ENCODE data around the gene ESF1.
"Not testable (repeated sequence)": the region's sequence is repeated elsewhere in the genome, so short reads cannot be mapped to it uniquely, and the experiment has no call there.

Gene ESF1

DNA sequence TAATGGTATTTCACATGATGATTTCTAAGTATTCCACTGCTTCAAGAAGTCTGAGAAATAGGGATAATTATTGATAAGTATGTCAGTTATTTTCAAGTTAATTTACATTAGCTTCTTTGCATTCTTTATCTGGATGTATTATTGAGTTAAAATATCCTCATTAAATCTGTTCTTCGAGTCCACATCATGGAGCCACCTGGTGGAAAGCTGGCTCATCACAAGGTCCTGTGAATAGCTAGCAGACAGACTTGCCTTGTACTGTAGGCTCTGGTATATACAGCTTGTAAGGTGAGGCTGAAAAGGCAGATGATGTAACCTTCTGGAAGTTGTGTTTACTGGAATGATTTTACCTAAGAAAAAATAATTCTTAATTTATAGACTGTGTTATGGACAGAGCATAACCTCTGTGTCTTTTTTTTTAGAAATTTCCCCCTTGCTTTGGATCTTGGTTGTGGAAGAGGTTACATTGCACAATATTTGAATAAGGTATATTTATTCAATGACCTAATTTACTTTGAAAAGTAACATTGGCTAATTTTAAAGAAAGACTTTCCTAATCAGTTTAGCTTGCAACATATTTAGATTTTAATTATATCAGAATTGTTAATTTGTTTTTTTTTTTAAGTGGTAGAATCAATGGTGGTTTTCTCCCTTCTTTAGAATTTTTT, 3.6 kb upstream of the ESF1 start:
- peak; percentile 65 for DNase-seq (ENCODE audit: low spot score)

DNA sequence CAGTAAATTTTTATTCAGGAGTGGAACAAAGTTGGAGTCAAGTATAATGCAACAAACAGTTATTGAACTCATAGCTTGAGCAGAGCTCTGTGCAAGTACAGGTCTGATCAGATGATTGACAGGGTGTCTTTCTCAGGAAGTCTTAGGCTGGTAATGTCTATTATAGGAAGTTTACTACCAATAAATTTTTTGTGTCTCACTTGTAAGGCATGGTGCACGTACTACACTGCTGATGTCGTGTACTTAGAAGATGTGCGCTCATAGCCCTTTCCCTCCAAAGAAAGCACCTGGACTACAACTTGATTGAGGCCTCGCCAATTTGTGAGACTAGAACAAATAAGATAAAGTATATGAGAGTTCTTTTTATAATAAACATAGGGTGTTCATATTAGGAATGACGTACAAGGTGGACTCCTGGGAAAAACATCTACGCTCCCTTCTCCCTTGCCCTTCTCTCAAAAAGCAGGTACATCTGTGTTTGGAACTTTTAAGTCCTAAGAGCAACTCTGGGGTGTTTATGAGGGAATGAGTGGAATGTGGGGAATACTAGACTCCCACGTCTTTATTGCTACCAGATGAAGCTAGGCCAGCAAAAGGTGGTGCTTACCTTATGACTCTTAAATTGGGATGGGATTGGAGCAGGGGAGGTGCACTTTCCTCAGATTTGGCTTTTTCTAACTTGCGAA, 1.6 kb upstream of the ESF1 start:
- no peak for DNase-seq (ENCODE audit: low spot score)

DNA sequence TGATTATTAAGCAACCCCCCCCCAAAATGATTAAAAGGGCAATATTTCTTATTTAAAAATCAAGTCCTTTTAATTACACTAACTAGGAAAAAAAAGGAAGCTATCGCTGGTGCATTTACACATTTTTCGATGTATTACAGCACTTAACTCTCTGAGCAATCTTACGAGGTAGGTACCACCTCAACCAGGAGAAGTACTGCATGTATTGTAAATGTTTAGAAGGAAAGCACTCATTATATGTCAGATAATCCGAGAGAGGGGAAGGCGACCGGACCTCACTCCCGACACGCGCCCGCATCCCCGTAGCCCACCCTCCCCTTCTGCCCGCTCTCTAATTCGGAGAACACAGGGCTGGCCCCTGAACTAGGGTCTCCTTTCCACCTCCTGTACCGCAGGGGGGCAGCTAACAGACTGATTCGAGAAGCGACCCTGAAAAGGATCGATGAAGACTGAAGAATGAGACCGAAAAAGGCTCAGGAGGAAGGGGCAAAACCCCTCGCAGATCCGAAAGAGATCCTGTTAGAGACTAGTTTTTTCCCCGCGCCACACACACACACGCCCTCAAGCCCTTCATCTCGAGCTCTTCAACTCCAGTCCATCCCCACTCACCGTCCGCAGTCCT, 337 bp downstream of the ESF1 start:
- peak; percentile 47 for DNase-seq (ENCODE audit: low spot score)

DNA sequence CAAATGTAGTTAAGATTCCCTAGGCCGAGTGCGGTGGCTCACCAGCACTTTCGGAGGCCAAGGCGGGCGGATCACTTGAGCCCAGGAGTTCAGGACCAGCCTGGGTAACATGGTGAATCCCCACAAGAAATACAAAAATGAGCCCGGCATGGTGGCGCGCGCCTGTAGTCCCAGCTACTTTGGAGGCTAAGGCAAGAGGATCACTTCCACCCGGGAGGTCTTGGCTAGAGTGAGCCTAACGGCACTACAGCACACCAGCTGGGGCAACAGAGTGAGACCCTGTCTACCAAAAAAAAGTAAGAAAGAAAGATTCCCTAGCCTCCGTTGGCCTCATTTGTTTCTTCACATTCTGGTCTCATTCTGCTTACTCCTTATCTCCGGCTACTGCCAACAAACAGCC, 1.2 kb downstream of the ESF1 start:
- no peak for DNase-seq (ENCODE audit: low spot score)

DNA sequence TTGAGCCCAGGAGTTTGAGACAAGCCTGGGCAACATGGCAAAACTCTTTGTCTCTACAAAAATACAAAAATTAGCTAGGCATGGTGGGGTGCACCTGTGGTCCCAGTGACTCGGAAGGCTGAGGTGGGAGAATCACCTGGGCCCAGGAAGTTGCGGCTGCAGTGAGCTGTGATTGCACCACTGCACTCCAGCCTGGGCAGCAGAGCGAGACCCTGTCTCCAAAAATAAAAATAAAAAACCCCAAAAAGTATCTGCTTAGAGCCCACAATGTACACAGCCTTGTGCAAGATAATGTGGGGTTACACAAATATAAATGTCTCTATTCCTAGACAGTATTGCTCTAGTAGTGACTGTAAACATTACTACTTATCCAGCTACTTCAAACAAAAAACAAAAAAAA, 5.9 kb downstream of the ESF1 start:
- no peak for DNase-seq (ENCODE audit: low spot score)

DNA sequence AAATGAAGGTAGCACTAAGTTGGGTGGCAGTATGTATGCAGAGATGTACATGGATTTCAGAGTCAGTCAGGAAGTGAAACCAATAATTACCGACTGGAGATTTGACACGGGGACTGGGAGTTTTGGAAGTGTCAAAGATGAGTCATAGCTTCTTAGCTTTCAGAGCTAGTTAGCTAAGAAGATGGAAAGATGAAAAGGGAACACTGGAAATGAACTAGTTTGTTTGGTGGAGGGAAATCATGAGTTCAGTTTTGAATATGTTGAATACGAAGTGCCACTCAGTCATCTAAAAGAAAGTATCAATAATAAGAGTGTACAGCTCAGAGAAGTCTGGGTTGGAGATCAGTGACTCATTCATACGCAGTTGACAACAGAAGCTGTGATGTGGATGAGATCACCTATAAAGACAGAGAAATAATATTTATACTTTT, 7.5 kb downstream of the ESF1 start:
- no peak for DNase-seq (ENCODE audit: low spot score)

DNA sequence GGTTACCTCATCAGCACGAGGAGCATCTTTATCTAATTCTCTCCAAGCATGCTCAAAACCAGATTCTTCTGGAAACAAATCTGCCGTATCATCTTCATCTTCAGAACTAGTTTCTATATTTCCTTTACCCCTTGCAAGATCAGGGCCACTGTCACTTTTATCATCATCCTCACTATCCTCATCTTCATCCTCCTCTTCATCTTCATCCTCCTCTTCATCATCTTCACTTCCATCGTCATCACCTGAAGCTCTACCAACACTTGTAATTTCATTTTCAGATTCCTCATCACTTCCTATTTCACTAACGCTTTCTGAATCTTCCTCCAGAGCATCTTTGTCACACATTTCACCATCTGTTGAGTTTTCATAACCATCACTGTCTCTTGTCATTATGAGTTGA, 8.9 kb downstream of the ESF1 start:
- DNase-seq (ENCODE audit: low spot score): no peak

DNA sequence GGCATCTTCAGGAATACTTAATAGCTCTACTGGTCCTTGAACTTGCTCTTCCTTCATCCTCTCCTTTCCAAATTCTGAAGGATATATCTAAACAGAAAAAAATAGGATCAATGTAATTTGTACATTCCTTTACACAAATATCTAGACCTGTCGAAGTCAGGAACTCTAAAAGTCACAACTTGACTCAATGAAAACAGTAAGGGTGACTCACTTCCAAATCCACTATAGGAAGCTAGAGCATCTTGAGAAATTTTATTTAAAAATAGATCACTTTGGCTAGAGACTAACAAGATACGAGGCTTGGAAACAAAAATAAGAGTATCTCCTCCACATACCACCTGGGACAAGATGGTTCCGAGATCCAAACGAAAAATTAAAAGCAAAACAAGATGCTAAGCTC, 12.2 kb downstream of the ESF1 start:
- no peak for DNase-seq (ENCODE audit: low spot score)

DNA sequence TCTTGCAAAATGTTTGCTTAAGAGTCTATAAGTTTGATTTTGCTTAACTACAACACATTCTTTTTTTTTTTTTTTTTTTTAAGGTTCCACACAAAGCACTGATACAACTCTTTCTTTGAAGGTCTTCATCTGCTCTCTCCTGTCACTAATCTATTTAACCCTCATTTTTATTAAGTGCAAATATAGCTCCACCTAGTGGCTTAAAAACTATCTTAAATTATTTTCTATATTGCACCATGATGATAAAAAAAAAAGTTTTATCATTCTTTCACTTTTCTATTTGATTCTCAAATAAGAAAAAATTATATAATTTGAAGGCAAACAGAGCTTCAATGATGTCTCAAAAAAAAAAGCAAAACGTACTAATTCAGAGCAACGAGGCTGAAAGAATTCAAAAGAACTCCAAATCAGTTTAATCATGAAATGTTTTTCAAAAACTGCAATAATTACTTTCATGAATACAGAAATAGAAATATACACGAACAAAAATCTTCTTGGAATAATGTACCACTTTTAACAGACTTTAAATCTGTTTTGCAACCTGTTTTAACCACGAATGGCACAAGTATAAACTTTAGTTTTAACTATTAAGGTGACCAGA, 12.8 kb downstream of the ESF1 start:
- no peak for DNase-seq (ENCODE audit: low spot score)

DNA sequence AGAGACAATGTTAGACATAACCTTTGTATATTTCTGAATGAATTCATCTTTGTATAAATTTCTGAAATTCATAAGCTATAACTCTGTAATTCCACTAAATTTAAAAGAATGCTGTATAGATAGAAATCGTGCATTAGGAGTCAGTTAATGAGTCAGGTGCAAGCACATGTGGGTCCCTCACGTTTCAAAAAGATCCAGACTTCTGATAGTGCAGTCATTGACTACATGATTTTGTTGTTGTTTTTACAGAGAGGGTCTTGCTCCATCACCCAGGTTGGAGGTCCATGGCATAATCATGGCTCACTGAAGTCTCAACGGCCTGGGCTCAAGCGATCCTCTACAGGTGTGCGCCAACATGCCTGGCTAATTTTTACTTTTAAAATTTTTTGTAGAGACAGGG, 14.6 kb downstream of the ESF1 start:
- DNase-seq (ENCODE audit: low spot score): no peak

DNA sequence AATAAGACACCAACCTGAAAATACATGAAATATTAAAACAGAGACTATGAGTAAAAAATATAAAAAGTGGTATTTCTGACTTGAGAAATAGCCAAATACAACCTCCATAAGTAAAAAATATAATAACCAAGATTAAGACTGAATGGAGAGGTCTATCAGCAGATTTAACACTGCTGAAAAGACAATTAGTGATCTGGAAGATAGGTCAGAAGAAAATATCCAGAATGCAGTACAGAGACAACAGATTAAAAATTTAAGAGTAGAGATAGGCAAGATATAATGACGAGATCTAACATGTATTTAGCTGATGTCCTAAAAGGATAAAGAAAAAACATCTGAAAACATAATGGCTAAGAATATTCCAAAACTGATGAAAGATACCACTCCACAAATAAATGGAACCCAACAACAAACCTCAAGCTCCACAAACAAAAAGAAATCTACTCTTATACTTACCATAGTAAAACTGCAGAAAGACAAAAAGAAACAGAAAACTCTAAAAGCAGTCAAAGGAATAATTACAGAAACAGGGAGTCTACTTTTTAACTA, 18.8 kb downstream of the ESF1 start:
- no peak for DNase-seq (ENCODE audit: low spot score)

DNA sequence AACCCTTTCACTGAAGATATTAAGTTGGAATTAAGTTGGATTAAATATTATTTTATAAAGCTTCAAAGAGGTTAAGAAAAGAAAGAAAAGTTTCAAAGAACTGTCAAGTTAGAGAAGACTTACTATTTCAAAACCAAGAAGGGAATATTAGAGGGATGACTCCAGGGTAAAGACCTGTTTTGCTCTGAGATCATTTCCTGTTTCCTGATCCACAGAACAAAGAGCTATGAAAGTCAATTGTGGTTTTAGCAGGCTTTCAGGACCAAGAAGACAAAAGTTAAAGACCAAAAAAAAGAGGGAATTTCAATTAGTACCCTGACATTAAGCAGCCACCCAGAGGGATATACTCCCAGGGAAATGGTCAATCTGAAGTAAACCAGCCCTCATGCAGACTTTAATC, 19.4 kb downstream of the ESF1 start:
- DNase-seq (ENCODE audit: low spot score): no peak

DNA sequence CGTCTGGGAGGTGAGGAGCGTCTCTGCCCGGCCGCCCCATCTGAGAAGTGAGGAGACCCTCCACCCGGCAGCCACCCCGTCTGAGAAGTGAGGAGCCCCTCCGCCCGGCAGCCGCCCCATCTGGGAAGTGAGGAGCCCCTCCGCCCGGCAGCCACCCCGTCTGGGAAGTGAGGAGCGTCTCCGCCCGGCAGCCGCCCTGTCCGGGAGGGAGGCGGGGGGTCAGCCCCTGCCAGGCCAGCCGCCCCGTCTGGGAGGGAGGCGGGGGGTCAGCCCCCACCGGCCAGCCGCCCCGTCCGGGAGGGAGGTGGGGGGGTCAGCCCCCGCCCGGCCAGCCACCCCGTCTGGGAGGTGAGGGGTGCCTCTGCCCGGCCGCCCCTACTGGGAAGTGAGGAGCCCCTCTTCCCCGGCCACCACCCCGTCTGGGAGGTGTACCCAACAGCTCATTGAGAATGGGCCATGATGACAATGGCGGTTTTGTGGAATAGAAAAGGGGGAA, 24.2 kb downstream of the ESF1 start:
- DNase-seq (ENCODE audit: low spot score): not testable (repeated sequence)

DNA sequence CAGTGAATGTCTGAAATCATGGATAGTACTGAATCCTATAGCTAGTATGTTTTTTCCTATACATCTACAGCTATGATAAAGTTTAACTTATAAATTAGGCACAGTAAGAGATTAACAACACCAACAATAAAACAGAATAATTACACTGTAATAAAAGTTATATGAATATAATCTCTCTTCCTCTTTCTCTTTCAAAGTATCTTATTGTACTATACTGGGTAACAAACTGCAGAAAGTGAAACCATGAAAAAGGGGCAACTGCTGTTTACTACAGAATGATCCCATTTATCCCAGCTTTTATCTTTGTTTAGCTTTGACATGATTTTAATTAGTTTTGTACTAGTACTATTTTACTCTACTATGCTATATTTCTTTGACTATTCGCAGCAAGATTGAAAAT, 25.8 kb downstream of the ESF1 start:
- no peak for DNase-seq (ENCODE audit: low spot score)

DNA sequence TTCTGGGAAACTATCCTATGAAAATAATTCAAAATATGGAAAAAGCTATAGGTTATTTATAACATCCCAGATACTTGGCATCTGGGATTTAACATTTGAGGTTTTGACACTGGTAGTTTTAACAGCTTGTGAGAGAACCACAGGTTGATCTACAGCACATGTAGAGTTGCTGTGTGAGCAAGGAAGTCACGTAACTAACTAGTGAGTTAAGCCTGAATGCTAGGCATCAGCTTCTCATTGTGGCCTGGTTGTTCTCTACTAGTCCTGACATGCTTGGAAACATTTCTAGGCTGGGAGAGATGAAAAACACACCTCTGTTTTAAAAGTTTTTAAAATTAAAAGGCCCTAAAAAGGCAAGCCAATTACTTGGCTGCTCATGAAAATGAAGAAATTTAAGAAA, 28.2 kb downstream of the ESF1 start:
- DNase-seq (ENCODE audit: low spot score): no peak

DNA sequence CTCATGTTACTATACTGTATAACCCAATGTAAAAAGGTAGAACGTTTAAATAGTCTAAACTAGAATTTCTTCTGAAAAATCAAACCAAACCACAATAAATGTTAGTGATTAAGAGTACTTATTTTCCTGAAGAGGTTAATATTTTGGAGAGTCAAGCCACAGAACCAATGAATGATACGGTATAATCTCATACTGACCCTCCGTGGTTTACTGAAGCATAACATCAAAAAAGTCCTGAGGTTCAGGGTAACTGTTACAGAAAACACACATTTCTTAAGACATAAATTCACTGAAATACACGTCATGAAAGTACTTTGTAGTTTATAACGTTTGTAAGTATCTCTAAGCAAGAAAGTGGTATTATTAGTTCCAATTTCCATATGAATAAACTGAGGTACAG, 28.9 kb downstream of the ESF1 start:
- DNase-seq (ENCODE audit: low spot score): no peak

DNA sequence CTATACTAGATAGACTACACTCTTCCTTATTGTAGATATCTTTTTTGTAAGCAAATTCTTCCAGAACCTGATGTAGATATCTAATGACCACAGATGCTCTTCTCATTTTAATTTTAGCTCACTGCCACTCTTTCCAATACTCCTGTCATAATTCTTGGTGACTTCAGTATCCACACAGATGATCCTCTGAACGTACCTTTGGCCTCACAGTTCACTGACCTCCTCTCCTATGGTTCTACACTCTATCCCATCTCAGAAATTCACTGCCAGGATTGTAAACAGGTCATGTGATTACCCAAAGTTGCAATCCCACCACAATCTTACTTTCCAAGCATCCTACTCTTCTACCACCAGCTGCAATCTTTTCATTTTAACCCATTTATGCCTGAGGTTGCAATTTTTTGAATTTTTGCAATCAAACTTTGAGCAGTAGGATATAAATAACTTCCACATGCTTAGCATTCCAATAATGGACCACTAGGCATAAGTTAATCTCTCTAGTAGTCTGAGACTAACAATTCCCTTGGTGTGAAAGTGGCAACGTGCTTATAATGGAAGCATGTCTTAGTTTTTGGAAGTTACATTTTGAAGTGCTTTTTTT, 31.2 kb downstream of the ESF1 start:
- DNase-seq (ENCODE audit: low spot score): no peak

DNA sequence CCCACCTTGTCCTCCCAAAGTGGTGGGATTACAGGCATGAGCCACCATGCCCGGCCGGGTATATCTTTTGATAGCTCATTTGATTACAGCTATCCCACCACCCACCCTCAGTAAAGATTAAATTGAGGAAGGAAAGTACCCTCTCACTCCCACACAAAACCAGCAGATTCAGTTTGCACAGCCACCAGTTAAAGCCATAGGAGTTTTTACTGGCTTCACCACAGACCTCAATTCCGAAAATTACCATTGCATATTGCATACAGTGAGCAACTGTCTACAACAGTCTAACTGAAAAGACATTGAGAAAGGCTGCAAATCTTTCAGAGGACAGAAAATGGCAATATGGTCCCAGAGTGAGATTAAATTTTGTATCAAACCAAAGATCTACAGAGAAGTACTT, 34.9 kb downstream of the ESF1 start:
- no peak for DNase-seq (ENCODE audit: low spot score)

DNA sequence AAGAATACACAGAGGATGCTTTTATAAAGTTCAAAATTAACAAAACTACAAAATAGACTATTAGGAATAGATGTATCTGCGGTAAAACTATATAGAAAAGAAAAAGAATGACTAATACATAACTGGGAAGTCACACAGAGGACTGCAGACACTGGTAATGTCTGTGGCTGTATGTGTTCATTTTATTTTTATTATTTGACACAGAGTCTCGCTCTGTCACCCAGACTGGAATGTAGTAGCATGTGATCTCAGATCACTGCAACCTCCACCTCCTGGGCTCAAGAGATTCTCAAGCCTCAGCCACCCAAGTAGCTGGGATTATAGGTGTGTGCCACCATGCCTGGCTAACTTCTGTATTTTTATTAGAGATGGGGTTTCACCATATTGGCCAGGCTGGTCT, 38.9 kb downstream of the ESF1 start:
- DNase-seq (ENCODE audit: low spot score): no peak

DNA sequence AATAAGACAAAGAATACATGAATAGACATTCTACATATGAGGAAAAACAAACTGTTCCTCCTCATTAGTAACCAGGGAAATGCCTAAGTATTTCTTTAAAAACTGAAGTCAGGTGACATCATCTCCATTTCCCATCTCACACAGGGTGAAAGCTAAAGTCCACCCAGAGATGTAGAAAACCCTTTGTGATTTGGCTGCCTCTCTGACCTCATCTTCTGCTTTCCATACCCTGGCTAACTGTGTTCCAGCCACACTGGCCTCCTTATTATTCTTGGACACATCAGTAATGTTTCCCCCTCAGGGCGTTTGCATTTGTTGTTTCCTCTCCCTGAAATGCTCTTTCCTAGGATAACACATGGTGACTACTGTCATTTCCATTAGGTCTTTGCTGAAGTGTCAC, 40.4 kb downstream of the ESF1 start:
- no peak for DNase-seq (ENCODE audit: low spot score)

DNA sequence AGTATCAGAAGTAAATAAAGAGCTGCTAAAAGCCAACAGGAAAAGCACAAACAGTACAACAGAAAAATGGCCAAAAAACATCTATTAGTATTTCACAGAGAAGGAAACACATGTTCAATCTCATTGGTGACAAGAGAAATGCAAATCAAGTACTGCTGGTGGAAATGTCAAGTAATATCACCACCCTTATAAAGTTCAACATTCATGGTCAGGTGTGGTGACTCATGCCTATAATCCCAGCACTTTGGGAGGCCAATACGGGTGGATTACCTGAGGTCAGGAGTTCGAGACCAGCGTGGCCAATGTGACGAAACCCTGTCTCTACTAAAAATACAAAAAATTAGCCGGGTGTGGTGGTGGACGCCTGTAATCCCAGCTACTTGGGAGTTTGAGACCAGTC, 42.8 kb downstream of the ESF1 start:
- DNase-seq (ENCODE audit: low spot score): no peak
